SU-DHL-6 (cell line): ENCODE results near the gene GOLGA3.

ENCODE experiments used
- CTCF ChIP-seq: fragments of 200-600 bp; sonication (generic); IDR thresholded peaks from one replicate; pipeline ENCODE4 v1.5.1; 2017; ENCODE audit warnings: antibody characterized with exemption, mild to moderate bottlenecking, low read length, moderate library complexity; ENCODE audit not compliant: insufficient read depth, poor library complexity, severe bottlenecking
- EZH2phosphoT487 ChIP-seq: fragments of 200-600 bp; sonication (generic), shearing (Covaris generic); conservative IDR thresholded peaks from 2 replicates; pipeline ENCODE4 v1.6.1; 2018; ENCODE audit warnings: mild to moderate bottlenecking, antibody characterized with exemption, low read length, moderate library complexity, mixed read lengths

GRCh38 chr12:132726386-132726785, 102.3 kb downstream of the GOLGA3 start:
- TF ChIP-seq CTCF, result no peak
- no peak for TF ChIP-seq EZH2phosphoT487
